SK-MEL-5 (cell line): Measurements from ENCODE around the gene RPLP2. TPM values are rescaled to one million over a fixed set of nuclear protein-coding genes. Genes with fewer than 3 reads are reported as not detected.

ENCODE experiments used
- DNase-seq: peaks from one replicate; pipeline ENCODE4 v3.0.0-alpha.2; 2016; ENCODE audit warnings: low read depth, low spot score
- in situ Hi-C: cut with HindIII; loops from 2 replicates; pipeline ENCODE4 v1.10.0; 2016; ENCODE audit warnings: low sequenced_read_pairs, high pct_unique_total_duplicates, low pct_unique_long_range_greater_than_20kb
- total RNA-seq: library from RNA; depleted of rRNA; stranded (reverse); fragments of >200 nt; shearing (Covaris generic); gene quantifications from 2 replicates; pipeline ENCODE4 v1.2.3, GENCODE V29; 2014

RPLP2 gene
- total RNA-seq, 1 experiment from 2014 or later = 1,043 TPM

GRCh38 chr11:837189-837989 is 27.6 kb downstream of the RPLP2 start:
- DNase-seq = no peak
- in situ Hi-C loops = no loop called here

DNA sequence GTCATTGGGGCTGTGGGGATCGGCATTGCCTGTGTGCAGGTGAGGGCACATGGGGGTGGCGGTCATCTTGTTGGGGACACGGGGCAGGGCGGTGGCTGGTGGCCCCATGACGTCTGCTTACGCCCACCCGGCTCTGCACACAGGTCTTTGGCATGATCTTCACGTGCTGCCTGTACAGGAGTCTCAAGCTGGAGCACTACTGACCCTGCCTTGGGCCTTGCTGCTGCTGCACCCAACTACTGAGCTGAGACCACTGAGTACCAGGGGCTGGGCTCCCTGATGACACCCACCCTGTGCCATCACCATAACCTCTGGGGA is 28.2 kb downstream of the RPLP2 start:
- no peak for DNase-seq
- in situ Hi-C loops = no loop called here

DNA sequence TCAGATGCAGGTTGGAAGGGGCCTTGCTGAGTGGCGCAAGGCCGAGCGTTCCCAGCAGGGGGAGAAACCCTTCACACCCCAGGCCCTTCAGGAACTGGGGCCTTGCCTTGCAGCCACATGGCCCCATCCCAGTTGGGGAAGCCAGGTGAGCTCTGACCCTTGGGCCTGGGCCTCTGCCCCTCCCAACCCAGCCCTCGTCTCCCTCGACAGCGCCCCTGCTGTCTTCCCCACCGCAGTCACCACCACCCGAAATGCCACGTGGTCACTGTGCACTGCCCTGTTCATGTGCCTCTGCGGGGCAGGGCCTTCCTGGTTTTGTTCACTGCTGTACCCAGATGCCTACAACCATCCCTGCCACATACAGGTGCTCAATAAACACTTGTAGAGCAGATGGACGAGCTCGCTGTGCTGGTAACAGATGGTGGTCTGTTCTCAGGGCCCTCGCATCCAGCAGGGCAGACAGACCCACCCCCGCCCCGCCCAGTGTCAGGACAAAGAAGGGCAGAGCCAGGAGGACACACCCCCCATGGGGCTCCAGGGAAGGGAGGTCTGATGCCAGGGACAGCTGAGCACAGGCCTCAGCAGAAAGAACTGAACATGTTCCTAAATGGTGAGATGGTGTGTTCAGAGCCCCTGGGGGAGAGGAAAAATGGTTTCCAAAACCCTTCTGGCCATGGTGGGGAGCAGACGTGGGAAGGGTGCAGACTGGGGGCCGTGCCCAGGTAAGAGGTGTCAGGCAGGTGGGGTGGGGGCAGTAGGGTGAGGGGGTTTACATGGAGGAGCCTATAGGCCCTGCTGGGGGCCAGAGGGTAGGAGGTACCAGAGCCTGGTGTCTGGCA is 28.9 kb downstream of the RPLP2 start:
- in situ Hi-C loops = no loop called here
- DNase-seq = peak; percentile 67

GRCh38 chr11:839280-839623 is 29.5 kb downstream of the RPLP2 start:
- in situ Hi-C loops = no loop called here

GRCh38 chr11:839875-840617 is 30.3 kb downstream of the RPLP2 start:
- in situ Hi-C loops = no loop called here

More at GRCh38 chr11:839280-839623, 29.5 kb downstream of the RPLP2 start:
- DNase-seq = no peak

GRCh38 chr11:841981-842369 is 32.2 kb downstream of the RPLP2 start:
- in situ Hi-C loops = no loop called here
- DNase-seq = no peak

More at GRCh38 chr11:839875-840617, 30.3 kb downstream of the RPLP2 start:
- DNase-seq = peak; percentile 46

DNA sequence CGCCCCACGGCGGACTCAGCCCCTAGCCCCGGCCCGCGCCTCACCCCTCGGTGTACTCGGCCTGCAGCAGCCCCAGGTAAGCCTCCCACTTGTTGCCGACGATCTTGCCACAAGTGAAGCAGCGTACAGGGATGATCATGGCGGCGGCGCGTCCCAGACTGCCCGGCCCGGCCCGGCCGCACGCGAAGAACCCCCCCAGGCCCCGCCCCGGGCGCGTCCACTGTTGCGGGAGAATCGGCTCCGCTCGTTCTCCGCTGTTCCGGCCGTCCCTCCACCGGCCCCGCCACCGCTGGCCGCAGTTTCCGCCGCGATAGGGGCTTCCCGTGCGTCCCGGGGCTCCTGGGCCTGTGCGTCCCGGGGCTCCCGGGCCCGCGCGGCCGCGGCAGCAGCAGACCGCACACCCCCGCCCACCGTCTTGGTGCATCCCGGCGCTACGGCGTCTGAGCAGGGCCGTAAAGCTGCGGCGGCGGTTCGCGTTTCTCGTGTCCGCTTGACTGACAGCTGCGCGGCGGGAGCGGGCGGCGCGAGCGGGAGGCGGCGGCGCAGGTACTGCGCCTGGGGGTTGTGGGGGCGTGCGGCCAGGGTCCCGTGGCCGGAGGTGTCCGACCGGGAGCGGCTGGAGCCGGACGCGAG is 32.7 kb downstream of the RPLP2 start, which contains the start of the genes POLR2L and TSPAN4:
TSS of gene POLR2L (minus strand) at position 160 of the 633 bp plus-strand sequence. CDS start at position 139, 21 bp downstream.
TSS of gene TSPAN4 (plus strand) at position 483 of the 633 bp plus-strand sequence. CDS start 7,453 bp downstream, outside the sequence.
- peak; percentile 86 for DNase-seq
- in situ Hi-C loops = no loop called here

- DNase-seq = no peak
- in situ Hi-C loops = no loop called here
Observed at GRCh38 chr11:843086-843734, 33.4 kb downstream of the RPLP2 start.

DNA sequence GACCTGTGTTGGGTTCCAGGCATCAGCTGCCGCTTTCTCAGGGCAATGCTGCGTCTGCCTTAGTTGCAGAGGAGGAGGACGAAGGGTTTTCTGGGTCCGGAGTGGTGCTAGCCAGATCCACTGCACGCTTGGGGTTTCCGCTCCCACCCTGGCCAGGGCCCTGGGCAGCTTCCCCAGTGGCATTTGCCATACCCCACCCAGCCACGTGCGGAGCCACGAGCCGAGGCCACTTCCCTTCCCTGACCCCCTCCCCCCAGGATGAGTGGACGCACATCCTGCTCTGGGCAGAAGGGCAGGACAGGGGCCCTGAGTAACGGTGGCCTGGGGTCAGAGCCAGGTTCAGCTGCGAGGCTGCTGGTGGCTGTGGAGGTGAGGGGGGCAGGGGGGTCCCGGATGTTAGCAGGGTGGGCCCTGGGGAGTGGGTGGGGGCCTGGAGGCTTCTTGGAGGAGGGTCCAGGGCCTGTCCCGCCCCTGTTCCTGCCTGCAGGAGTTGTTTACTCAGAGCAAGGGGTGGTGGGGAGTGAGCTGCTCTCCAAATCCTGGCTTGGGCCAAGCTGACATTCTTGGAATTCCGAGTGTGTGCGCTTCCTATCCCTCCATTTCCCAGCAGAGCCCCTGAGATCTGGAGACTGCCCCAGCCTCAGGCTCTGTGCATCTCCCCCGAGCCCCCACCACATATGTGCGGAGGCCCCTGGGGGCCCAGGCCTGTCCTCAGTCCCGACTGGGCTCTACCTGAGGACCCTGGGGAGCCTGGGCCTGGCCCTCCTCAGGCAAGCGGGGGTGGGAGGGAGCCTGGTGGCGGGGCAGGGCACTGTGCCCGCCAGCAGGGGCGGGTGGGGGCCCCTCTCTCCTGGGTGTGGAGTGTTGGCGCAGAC is 34.3 kb downstream of the RPLP2 start:
- DNase-seq = peak; percentile 79
- in situ Hi-C loops = no loop called here

- in situ Hi-C loops = no loop called here
- DNase-seq = peak; percentile 92
Observed at GRCh38 chr11:844693-845644, 35.2 kb downstream of the RPLP2 start.

DNA sequence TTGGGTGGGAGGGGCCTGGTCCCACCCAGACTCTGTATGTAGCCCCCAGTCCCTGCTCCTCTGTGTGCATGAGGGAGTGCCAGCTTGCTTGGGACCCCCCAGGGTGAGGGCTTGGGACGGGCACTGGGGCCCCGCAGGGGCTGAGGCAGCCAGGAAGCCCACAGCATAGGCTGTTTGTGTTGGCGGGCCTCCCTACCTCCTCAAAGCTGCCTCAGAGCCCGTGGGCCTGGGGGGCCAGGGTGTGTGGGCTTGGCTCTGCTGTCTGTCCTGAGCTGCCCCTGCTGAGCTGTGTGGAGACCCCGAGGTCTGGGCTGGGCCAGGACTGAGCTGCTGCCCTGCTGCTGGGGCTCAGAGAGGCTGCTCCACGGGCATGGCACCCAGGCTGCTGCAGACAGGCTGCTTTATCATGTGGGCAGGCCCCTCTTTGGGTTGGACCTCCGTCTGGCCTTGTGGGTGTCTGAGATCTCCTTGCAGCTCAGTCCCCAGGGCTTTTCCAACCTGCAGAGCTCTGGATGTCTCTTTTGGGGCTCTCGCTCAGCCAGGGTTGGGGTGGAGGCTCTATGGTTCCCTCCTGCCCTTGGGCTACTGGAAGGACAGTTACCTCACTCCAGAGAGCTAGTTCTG is 36.2 kb downstream of the RPLP2 start:
- in situ Hi-C loops = no loop called here

DNA sequence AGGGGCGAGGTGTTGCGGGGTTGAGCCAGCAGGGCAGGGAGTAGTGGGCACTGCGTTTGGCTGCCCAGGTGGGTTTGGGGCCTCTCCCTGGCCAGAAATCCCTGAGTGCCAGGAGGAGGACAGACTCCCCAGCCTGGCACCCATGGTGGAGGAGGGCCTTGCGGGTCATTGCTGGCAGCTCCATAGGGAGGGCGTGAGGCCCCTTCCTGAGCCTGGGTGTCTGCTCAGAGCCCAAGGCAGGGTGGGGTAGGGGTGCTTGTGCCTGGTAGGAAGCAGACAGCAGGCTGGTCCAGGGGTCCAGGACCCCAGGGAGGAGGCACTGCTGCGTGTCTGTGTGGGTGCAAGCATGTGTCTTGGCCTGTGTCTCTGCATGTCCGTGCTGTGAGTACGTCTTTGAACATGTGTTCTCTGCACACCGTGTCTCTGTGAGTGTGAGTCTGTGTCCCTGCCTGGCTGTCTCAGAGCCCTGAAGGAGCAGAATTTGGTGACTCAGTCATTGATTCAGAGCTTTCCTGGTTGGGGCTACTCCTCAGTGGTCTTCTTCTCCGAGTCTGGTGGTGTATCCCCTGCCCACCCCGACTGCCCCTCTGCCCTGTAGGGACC is 36.8 kb downstream of the RPLP2 start:
- in situ Hi-C loops = no loop called here
- DNase-seq = no peak

More for the DNA sequence above, 36.2 kb downstream of the RPLP2 start:
- DNase-seq = no peak

DNA sequence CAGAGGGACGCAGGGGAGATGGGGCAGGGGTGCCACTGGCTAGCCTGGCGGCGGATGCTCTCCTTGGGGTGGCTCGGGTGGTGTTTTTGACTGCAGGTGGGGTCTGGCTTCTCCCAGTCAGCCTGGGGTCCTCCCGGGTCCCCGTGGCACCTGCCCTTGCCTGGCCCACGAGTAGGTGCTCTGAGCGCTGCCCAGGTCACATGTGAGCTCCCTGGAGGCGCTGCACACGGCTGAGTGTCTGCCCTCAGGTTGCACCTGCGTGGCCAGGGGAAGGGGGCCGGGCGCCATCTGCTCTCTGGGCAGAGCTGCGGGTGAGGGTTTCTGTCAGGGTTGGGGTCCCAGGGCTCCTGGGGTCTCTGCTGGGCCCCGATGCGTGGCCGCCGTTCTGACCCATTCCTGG is 38.1 kb downstream of the RPLP2 start:
- no peak for DNase-seq

GRCh38 chr11:848380-848931 is 38.7 kb downstream of the RPLP2 start:
- no peak for DNase-seq
- in situ Hi-C loops = no loop called here

More for the DNA sequence above, 38.1 kb downstream of the RPLP2 start:
- in situ Hi-C loops = no loop called here
